Fibroblast of villous mesenchyme (primary cell): ENCODE results near the gene DDIT4. TPM values are rescaled to one million over a fixed set of nuclear protein-coding genes. Genes with fewer than 3 reads are reported as not detected.
"Not testable (repeated sequence)": the region's sequence is repeated elsewhere in the genome, so short reads cannot be mapped to it uniquely, and the experiment has no call there.

ENCODE experiments used
- DNase-seq: peaks from one replicate; pipeline ENCODE4 v3.0.0-alpha.2; 2010; ENCODE audit warnings: low read depth
- H3K4me3 ChIP-seq: 2 replicates; pipeline ENCODE4 v1.5.1; 2011; ENCODE audit warnings: low read depth, mild to moderate bottlenecking, low read length
- CTCF ChIP-seq: IDR thresholded peaks from 2 replicates; pipeline ENCODE4 v1.5.1; 2012; ENCODE audit warnings: low read depth, mild to moderate bottlenecking, low read length; ENCODE audit not compliant: insufficient read depth
- total RNA-seq: library from RNA; depleted of rRNA; stranded (reverse); fragments of >200 nt; gene quantifications from 2 replicates; pipeline ENCODE4 v1.2.3, GENCODE V29; 2012

DDIT4 gene
- total RNA-seq, 1 donor, result 88.5 TPM

- DNase-seq, result no peak
- TF ChIP-seq CTCF, result no peak
- H3K4me3 ChIP-seq, result no peak overlapping the region
Measured at GRCh38 chr10:72292223-72292691, 18.5 kb downstream of the DDIT4 start.

DNA sequence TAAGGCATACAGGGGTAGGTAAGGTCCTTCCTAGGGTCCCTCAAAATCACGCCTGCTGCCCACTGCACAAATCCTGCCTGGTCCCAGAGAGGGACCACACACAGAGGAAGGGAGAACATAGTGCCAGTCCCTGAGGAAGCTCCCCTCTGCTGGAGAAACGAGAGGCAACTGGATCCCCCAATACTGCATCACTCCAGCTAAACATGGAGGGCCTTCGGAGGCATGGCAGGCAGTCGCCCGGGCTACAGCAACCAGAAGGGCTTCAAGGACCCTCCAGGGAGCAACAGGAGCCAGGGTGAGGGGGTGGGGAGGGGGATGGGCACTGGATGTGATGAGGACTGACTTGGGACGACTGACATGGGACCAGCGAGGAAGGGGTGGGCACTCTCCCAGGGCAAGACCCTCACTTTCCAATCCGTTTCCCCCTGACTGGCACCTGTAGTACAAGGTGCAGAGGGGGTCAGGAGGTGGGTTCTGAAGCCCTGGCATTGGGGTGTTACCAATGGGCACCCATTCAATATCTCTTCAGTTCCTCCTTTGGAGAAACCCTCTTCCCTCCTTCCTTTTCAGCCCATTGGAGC, 21.7 kb downstream of the DDIT4 start:
- no peak for DNase-seq
- H3K4me3 ChIP-seq, result no peak overlapping the region
- TF ChIP-seq CTCF, result no peak

DNA sequence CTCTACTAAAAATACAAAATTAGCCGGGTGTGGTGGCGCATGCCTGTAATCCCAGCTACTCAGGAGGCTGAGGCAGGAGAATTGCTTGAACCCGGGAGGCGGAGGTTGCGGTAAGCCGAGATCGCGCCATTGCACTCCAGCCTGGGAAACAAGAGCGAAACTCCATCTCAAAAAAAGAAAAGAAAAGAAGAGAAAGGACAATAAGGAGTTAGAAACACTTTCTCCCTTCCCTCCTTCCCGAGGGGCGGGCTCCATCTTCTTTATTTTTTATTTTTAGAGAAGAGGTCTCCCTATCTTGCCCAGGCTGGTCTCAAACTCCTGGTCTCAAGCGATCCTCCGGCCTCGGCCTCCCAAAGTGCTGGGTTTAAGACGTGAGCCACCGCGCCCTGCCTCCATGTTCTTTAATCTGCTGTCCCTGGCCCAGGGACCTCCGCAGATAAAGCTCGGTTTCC, 23.1 kb downstream of the DDIT4 start:
- not testable (repeated sequence) for DNase-seq
- H3K4me3 ChIP-seq, result peak overlapping the region; percentile 35

DNA sequence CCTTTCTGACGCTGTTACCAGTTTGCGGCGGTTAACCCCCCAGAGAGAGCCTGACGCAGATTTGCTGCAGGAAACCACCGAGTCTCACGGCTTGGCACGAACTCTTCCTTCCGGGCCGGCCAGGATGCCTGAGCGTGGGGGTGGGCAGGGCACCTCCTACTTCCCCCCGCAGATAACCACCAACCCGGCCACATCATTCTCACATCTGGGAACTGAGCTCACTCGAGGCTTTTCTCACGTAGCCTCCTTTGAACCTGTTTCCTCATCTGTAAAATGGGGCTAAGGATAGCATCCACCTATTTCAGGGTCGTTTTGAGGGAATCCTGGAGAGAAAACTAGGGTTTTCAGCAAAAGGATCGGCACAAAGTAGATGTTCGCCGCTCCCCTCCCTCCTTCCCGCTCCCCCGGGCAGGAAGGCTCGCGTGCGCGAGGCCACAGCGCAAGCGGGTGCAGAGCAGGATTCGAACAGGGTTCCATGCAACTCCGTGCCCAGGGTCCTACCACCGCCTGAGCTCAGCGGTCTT, 23.6 kb downstream of the DDIT4 start:
- no peak for TF ChIP-seq CTCF
- H3K4me3 ChIP-seq, result peak overlapping the region; percentile 61
- peak; percentile 98 for DNase-seq

GRCh38 chr10:72297805-72298591, 24.3 kb downstream of the DDIT4 start:
- DNase-seq, result peak; percentile 100
- no peak for TF ChIP-seq CTCF

DNA sequence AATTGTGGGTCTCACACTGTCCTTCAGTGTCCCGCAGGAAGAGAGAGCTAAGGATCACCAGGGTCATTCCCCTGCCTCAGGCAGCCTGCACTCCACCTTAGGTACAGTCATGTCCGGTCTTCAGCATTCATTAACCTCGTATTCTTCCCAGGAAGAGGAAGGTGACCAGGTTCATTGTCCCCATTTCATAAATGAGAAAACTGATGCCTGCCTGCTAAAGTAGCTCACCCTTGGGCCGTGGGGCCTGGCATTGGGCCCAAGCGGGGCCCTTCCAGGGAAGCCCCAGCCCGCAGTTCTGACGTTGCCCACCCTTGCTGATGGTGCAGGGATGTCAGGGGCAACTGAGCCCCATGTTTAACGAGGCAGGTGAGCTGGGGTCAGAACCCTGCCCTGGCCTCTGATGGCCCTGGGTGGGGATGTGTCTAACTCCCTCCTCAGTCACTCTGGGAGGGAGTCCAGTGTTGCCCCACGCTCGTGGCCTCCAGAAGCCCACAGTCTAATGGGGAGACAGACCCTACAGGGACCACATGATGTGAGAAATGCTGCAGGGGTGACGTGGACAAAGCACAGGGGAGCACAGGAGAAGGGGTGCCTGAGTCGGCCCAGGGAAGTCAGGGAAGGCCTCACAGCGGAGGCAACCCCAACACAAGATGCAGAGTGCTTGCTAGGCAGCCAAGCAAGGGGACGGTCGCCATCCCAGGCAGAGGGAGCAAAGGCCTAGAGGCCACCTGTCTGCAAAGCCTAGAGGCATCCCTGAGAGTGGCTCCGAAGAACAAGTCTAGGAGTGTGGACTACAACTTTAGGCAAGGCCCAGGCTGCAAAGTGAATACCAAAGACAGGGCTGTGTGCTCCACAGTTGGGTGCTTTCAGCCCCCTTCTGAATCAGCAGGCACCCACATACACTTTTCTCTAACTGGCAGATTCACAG, 25.1 kb downstream of the DDIT4 start:
- DNase-seq, result no peak
- no peak for TF ChIP-seq CTCF
- no peak overlapping the region for H3K4me3 ChIP-seq

More at GRCh38 chr10:72297805-72298591, 24.3 kb downstream of the DDIT4 start:
- peak overlapping the region; percentile 61 for H3K4me3 ChIP-seq
